HepG2 (cell line): ENCODE results near the gene GRM7. TPM values are rescaled to one million over a fixed set of nuclear protein-coding genes. Genes with fewer than 3 reads are reported as not detected.

Experiments
- ATAC-seq: fragments of 200-7000 bp; cut with Tn5 transposase; 3 replicates; pipeline ENCODE4 v1.9.1; 2020; ENCODE audit warnings: mild to moderate bottlenecking, moderate library complexity
- BruUV-seq: library from RNA; stranded (reverse); fragments of 400-500 nt; replicated peaks from 2 replicates; lab custom pipeline; 2021; lab: Mats Ljungman, UMichigan
- CTCF ChIA-PET: fragments of 300-600 bp; formaldehyde crosslinking; extraction: SDS; loops from one replicate; lab custom pipeline; 2021; ENCODE audit warnings: low total read pairs, inconsistent platforms, low intra/inter-chr PET ratio; lab: Yijun Ruan, JAX
- POLR2A ChIA-PET: fragments of 350-600 bp; sonication (Branson Sonifier 250); formaldehyde crosslinking; loops from one replicate; lab custom pipeline; 2020; ENCODE audit warnings: antibody characterized with exemption, inconsistent platforms; lab: Yijun Ruan, JAX
- DNase-seq: peaks from one replicate; pipeline ENCODE4 v3.0.0-alpha.2; 2015; ENCODE audit warnings: low spot score
- FAIRE-seq: peaks from 3 replicates; lab custom pipeline; 2011; peaks lifted over from hg19 to GRCh38; lab: Jason Lieb, UNC
- H2AFZ ChIP-seq: one replicate; pipeline ENCODE4 v1.6.1; 2011; ENCODE audit warnings: low read length, inconsistent platforms
- H3K27ac ChIP-seq: fragments of 300-600 bp; 3 replicates; pipeline ENCODE4 v1.8.0; 2011; ENCODE audit warnings: mixed run types, mild to moderate bottlenecking, mixed read lengths, low read length, inconsistent platforms; ENCODE audit not compliant: insufficient read depth; ENCODE audit errors: extremely low read length
- H3K27me3 ChIP-seq, 2 experiments: fragments of 200-600 bp in 1 of 2; 2 replicates in 1 of 2; 3 replicates in 1 of 2; pipeline versions ENCODE4 v1.6.0 to v1.8.0; 2011; ENCODE audit warnings: low read length in 2 of 2, mild to moderate bottlenecking in 2 of 2, moderate library complexity in 2 of 2, inconsistent platforms in 1 of 2; ENCODE audit not compliant: insufficient read depth in 2 of 2, control insufficient read depth in 1 of 2
- H3K36me3 ChIP-seq, 2 experiments: fragments of 200-600 bp in 1 of 2; replicated peaks in 1 of 2; 2 replicates in 1 of 2; 3 replicates in 1 of 2; pipeline versions ENCODE4 v1.5.1 to v1.8.0; 2011; ENCODE audit warnings: low read length in 2 of 2, inconsistent platforms in 1 of 2; ENCODE audit not compliant: insufficient read depth in 2 of 2, control insufficient read depth in 1 of 2
- H3K4me1 ChIP-seq: 2 replicates; pipeline ENCODE4 v1.5.1; 2012; ENCODE audit warnings: low read length, inconsistent platforms; ENCODE audit not compliant: insufficient read depth
- H3K4me2 ChIP-seq: 2 replicates; pipeline ENCODE4 v1.6.0; 2011; ENCODE audit warnings: low read depth, low read length, inconsistent platforms
- H3K4me3 ChIP-seq, 3 experiments: fragments of 200-600 bp in 1 of 3; sonication (generic), shearing (Covaris generic) in 1 of 3; replicated peaks in 1 of 3; 2 replicates each; pipeline ENCODE4 v1.5.1; 2011 to 2016; ENCODE audit warnings: low read length in 3 of 3, inconsistent platforms in 2 of 3, low read depth in 2 of 3, mild to moderate bottlenecking in 2 of 3, control low read depth in 1 of 3, mixed read lengths in 1 of 3; ENCODE audit not compliant: insufficient read depth in 1 of 3
- H3K79me2 ChIP-seq: one replicate; pipeline ENCODE4 v1.6.1; 2011; ENCODE audit warnings: low read length, inconsistent platforms; ENCODE audit not compliant: insufficient read depth
- H3K9ac ChIP-seq: 2 replicates; pipeline ENCODE4 v1.6.0; 2011; ENCODE audit warnings: mild to moderate bottlenecking, low read depth, low read length, inconsistent platforms; ENCODE audit not compliant: insufficient read depth
- H3K9me3 ChIP-seq: 2 replicates; pipeline ENCODE4 v1.5.1; 2012; ENCODE audit warnings: mild to moderate bottlenecking, low read length
- H4K20me1 ChIP-seq: 2 replicates; pipeline ENCODE4 v1.6.0; 2011; ENCODE audit warnings: inconsistent platforms, mild to moderate bottlenecking, low read length, moderate library complexity; ENCODE audit not compliant: insufficient read depth
- CEBPB ChIP-seq: IDR thresholded peaks from 2 replicates; pipeline ENCODE4 v1.6.1; 2011; ENCODE audit warnings: low read depth, low read length, improper control_type of control experiment, borderline replicate concordance
- ETV6 ChIP-seq: sonication (generic); formaldehyde crosslinking; conservative IDR thresholded peaks from 2 replicates; pipeline ENCODE4 v1.4.0; 2020; ENCODE audit warnings: missing genetic modification reagents
- REL ChIP-seq: sonication (generic); formaldehyde crosslinking; conservative IDR thresholded peaks from 2 replicates; pipeline ENCODE4 v1.8.0; 2022; ENCODE audit warnings: mild to moderate bottlenecking, missing genetic modification reagents, moderate library complexity
- SETDB1 ChIP-seq: sonication (generic); formaldehyde crosslinking; IDR thresholded peaks from 2 replicates; pipeline ENCODE4 v1.5.1; 2020; ENCODE audit warnings: missing genetic modification reagents, mild to moderate bottlenecking, borderline replicate concordance
- ZBTB21 ChIP-seq: sonication (generic); formaldehyde crosslinking; IDR thresholded peaks from 2 replicates; pipeline ENCODE4 v1.4.0; 2020; ENCODE audit warnings: missing genetic modification reagents
- ZHX1 ChIP-seq: sonication (generic); formaldehyde crosslinking; IDR thresholded peaks from 2 replicates; pipeline ENCODE4 v1.8.1; 2022; ENCODE audit warnings: low read depth, mild to moderate bottlenecking, missing genetic modification reagents
- ZNF326 ChIP-seq: sonication (generic); formaldehyde crosslinking; IDR thresholded peaks from 2 replicates; pipeline ENCODE4 v1.4.0; 2020; ENCODE audit warnings: missing genetic modification reagents, borderline replicate concordance
- ZNF777 ChIP-seq: sonication (generic); formaldehyde crosslinking; IDR thresholded peaks from 2 replicates; pipeline ENCODE4 v1.4.0; 2020; ENCODE audit warnings: missing genetic modification reagents
- WGBS: methylation state at CpG from one replicate; pipeline ENCODE4 v1.1.6; 2017; ENCODE audit warnings: low lambda C conversion rate; 5-methylcytosine and 5-hydroxymethylcytosine counted together
- in situ Hi-C: cut with HindIII; loops from 2 replicates; pipeline ENCODE4 v1.10.0; 2017; ENCODE audit warnings: low pct_unique_long_range_greater_than_20kb; ENCODE audit not compliant: extremely low pct_ligation_motif_present
- intact Hi-C: fragments of 100-400 bp; cut with micrococcal nuclease; formaldehyde crosslinking; loops from one replicate; pipeline ENCODE4 v1.10.0; 2022; ENCODE audit not compliant: unreplicated experiment
- polyA plus RNA-seq, 8 experiments: library from polyadenylated mRNA; depleted of rRNA in 3 of 8; stranded (reverse) in 7 of 8; unstranded in 1 of 8; fragments of >200 nt; fragmentation: Illumina TruSeq in 4 of 8; extraction: Trizol in 4 of 8; gene quantifications; 2 replicates each; pipeline versions ENCODE4 v1.2.1 to v1.2.3, GENCODE V29; 2011 to 2016; ENCODE audit warnings: low read depth in 4 of 8, missing spikeins in 1 of 8, mixed read lengths in 1 of 8; ENCODE audit not compliant: insufficient read depth in 1 of 8
- total RNA-seq, 5 experiments: library from RNA; depleted of rRNA; stranded (reverse); fragments of >200 nt; fragmentation: Illumina TruSeq; extraction: Trizol; gene quantifications; 2 replicates each; pipeline ENCODE4 v1.2.3, GENCODE V29; 2016; ENCODE audit warnings: low read depth in 1 of 5
- TF ChIP-seq, protein P1 (sequence below): sonication (generic); formaldehyde crosslinking; IDR thresholded peaks from 2 replicates; pipeline ENCODE4 v1.4.0; 2020; ENCODE audit warnings: mild to moderate bottlenecking, missing genetic modification reagents

GRM7 gene
- total and polyA plus RNA-seq, 2 of the 13 experiments (the other 11 are each of a cell fraction or from before 2014, with no cell fraction given), result not detected

GRCh38 chr3:7620401-7620800, 759.5 kb downstream of the GRM7 start:
- Histone ChIP-seq H3K9me3 (peaks cover 44% of the 10 kb centered on the region), H3K79me2 (no peaks in the 10 kb centered on the region), H3K27ac (no peak overlapping the region), H3K27me3 (no peaks in the 10 kb centered on the region), H3K4me3 (no peak overlapping the region), H3K4me2 (no peak overlapping the region), H3K4me1 (no peaks in the 10 kb centered on the region), H3K9ac (no peak overlapping the region), H2AFZ (no peak overlapping the region), H3K36me3 (no peaks in the 10 kb centered on the region), H4K20me1 (no peaks in the 10 kb centered on the region)
- TF ChIP-seq ZNF326 (no peak), REL (no peak), ETV6 (no peak), ZHX1 (CRISPR knock-in tag) (no peak), CEBPB (no peak), ZNF777 (no peak), ZBTB21 (CRISPR knock-in tag) (no peak), SETDB1 (CRISPR knock-in tag) (no peak)
- TF ChIP-seq, protein P1, sequence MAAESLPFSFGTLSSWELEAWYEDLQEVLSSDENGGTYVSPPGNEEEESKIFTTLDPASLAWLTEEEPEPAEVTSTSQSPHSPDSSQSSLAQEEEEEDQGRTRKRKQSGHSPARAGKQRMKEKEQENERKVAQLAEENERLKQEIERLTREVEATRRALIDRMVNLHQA (CRISPR knock-in tag), result no peak
- 95% methylated on average over 1 of the region's 1 CpG for WGBS
- intact Hi-C loops (no loop called here), in situ Hi-C loops (no loop called here)
- BruUV-seq, result no TSS peak
- ATAC-seq (no peak), DNase-seq (no peak), FAIRE-seq (no peak)
- ChIA-PET POLR2A (no interaction called here), CTCF (no interaction called here)
